ENCODE measurements around the gene ZFAND2B.
A peak's percentile ranks its signal among the peaks of the same experiment; 100 is the strongest.
"Not testable (repeated sequence)": the region's sequence is repeated elsewhere in the genome, so short reads cannot be mapped to it uniquely, and the experiment has no call there.

The ZFAND2B gene

GRCh38 chr2:219176818-219177551 lies 29.6 kb upstream of the ZFAND2B start, which contains the start of gene CNPPD1:
Gene CNPPD1 (minus strand): TSS chr2:219176925. CDS start chr2:219176828, 97 bp downstream.
- peak; percentile 85 for DNase-seq

- DNase-seq = peak; percentile 71
Observed at GRCh38 chr2:219177552-219178376, 28.8 kb upstream of the ZFAND2B start, which contains the start of gene RETREG2. Gene RETREG2 (plus strand): TSS chr2:219178275. CDS start chr2:219178353, 78 bp downstream.

GRCh38 chr2:219178377-219179175 lies 28.0 kb upstream of the ZFAND2B start:
- DNase-seq = peak; percentile 42

- DNase-seq = no peak
Observed at GRCh38 chr2:219179601-219180465, 26.7 kb upstream of the ZFAND2B start.

- DNase-seq = no peak
Observed at GRCh38 chr2:219180961-219181360, 25.6 kb upstream of the ZFAND2B start.

GRCh38 chr2:219181531-219181930 lies 25.1 kb upstream of the ZFAND2B start:
- no peak for DNase-seq

GRCh38 chr2:219182331-219183150 lies 24.0 kb upstream of the ZFAND2B start:
- no peak for DNase-seq

GRCh38 chr2:219183151-219183772 lies 23.3 kb upstream of the ZFAND2B start:
- DNase-seq = no peak

- no peak for DNase-seq
Observed at GRCh38 chr2:219184121-219184520, 22.5 kb upstream of the ZFAND2B start.

- DNase-seq = no peak
Observed at GRCh38 chr2:219186754-219187456, 19.7 kb upstream of the ZFAND2B start.

- no peak for DNase-seq
Observed at GRCh38 chr2:219197388-219197787, 9.2 kb upstream of the ZFAND2B start.

- DNase-seq = no peak
Observed at GRCh38 chr2:219198974-219199373, 7.6 kb upstream of the ZFAND2B start.

GRCh38 chr2:219199470-219200211 lies 6.9 kb upstream of the ZFAND2B start:
- no peak for DNase-seq

- not testable (repeated sequence) for DNase-seq
Observed at GRCh38 chr2:219200502-219201326, 5.9 kb upstream of the ZFAND2B start.

GRCh38 chr2:219201331-219201730 lies 5.3 kb upstream of the ZFAND2B start:
- DNase-seq = not testable (repeated sequence)

GRCh38 chr2:219204425-219205164 lies 2.0 kb upstream of the ZFAND2B start:
- no peak for DNase-seq

GRCh38 chr2:219205165-219205538 lies 1.4 kb upstream of the ZFAND2B start:
- no peak for DNase-seq

- DNase-seq = no peak
Observed at GRCh38 chr2:219205981-219206327, 628 bp upstream of the ZFAND2B start.

Measured in stimulated activated CD4-positive, alpha-beta T cell treated with anti-CD3 and anti-CD28 coated beads, Interleukin-12 subunit alpha, Interleukin-12 subunit beta, amount 100 ng/mL, for 4 hours (primary cell).